K562 (cell line): ENCODE measurements around the gene LRRC43. TPM values are rescaled to one million over a fixed set of nuclear protein-coding genes. Genes with fewer than 3 reads are reported as not detected.

Source experiments
- E2F3 ChIP-seq: fragments of 250-450 bp; sonication (Bioruptor Pico); IDR thresholded peaks from 2 replicates; pipeline ENCODE4 v1.4.0; 2020; ENCODE audit warnings: mild to moderate bottlenecking
- REST ChIP-seq, 2 experiments: fragments of 450-650 bp; formaldehyde crosslinking in 1 of 2; IDR thresholded peaks; 2 replicates each; pipeline versions ENCODE4 v1.4.0 to v1.6.1; 2014 to 2020; ENCODE audit warnings: mild to moderate bottlenecking in 2 of 2, borderline replicate concordance in 1 of 2, low read depth in 1 of 2
- polyA plus RNA-seq, 8 experiments: library from polyadenylated mRNA; depleted of rRNA in 4 of 8; stranded (reverse) in 5 of 8; unstranded in 3 of 8; fragments of >200 nt; fragmentation: Nextera tagmentation in 2 of 8; fragmentation: Illumina TruSeq in 1 of 8; extraction: Ambion mirVana in 2 of 8; extraction: Trizol in 1 of 8; gene quantifications; 2 replicates each; pipeline versions ENCODE4 v1.2.1 to v1.2.3, GENCODE V29; 2011 to 2014; ENCODE audit warnings: inconsistent platforms in 1 of 8, missing spikeins in 1 of 8
- total RNA-seq, 7 experiments: library from RNA; depleted of rRNA in 6 of 7; stranded (reverse); fragments of >200 nt in 6 of 7; fragmentation: Illumina TruSeq in 2 of 7; extraction: Trizol in 2 of 7; gene quantifications; 2 replicates each; pipeline versions ENCODE4 v1.2.1 to v1.2.3, GENCODE V29; 2011 to 2021; ENCODE audit warnings: low replicate concordance in 1 of 7

Gene LRRC43
- total and polyA plus RNA-seq, 9 of the 15 experiments (the other 6 are each of a cell fraction or from before 2014, with no cell fraction given), result 0.19 TPM; not detected in 8

GRCh38 chr12:122159882-122160281 lies 23.0 kb upstream of the LRRC43 start (continued):
- peak; percentile 52; the same call in 1 of the 2 replicates for TF ChIP-seq REST (IDR thresholded peaks at IDR 0.05; ENCODE audit: borderline replicate concordance)
- no peak for TF ChIP-seq REST (CRISPR knock-in tag; IDR thresholded peaks at IDR 0.05; ENCODE audit: low read depth)
- TF ChIP-seq E2F3 (CRISPR knock-in tag), result no peak
